Measurements from ENCODE around the gene UBE2E2. TPM values are rescaled to one million over a fixed set of nuclear protein-coding genes. Genes with fewer than 3 reads are reported as not detected.

The UBE2E2 gene
- total RNA-seq, 1 experiment from 2014 or later = 38.6 TPM

DNA sequence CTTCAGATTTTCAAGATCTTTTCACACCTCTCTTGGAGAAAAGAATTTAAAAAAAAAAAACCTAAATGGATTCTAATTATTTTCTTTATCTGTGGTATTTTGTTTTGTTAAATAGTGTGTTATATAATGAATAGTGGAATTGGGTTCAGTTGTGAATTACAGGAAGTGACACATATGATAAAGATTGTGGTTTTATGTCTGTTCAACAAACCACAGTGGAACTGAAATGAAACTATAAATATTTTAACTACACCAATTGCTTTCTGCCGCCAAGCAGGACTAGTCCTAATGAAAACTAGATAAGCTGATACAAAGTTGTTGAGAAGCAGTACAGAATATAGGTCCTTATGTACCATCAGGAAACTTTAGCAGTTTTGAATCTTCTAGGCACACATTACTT, 121.6 kb downstream of the UBE2E2 start:
- Mint-ChIP-seq H3K27me3 (ENCODE audit: low read depth) (no peaks in the 10 kb centered on the region), H3K9me3 (no peaks in the 10 kb centered on the region), H3K4me3 (no peak overlapping the region), H3K36me3 (ENCODE audit: insufficient read depth in 1 of 3, low read depth in 3 of 3) (no peaks in the 10 kb centered on the region), H3K27ac (no peak overlapping the region), H3K4me1 (peaks cover 2 to 6% of the 10 kb centered on the region in 2 experiments; a peak in 3 of 4 replicates)
- no peak overlapping the region for H3K4me2 ChIP-seq (ENCODE audit: insufficient read depth, insufficient read length, low read length)
- H3K9ac ChIP-seq (ENCODE audit: extremely low read depth, insufficient read length, low read length) = no peak overlapping the region
- H3K4ac ChIP-seq (ENCODE audit: low read depth, low read length) = no peak overlapping the region
- H2BK120ac ChIP-seq (ENCODE audit: low read depth, low read length, poor library complexity, severe bottlenecking) = no peak overlapping the region
- no peaks in the 10 kb centered on the region for H3K9me3 ChIP-seq (ENCODE audit: control insufficient read depth, low read depth, low read length)
- DNase-seq = no peak
- no peaks in the 10 kb centered on the region for H3K27me3 ChIP-seq (ENCODE audit: insufficient read depth, low read length)
- no peak overlapping the region for H3K14ac ChIP-seq (ENCODE audit: insufficient read depth, low read length)
- no peak overlapping the region for H2BK12ac ChIP-seq (ENCODE audit: insufficient read length, low read depth, low read length)
- H3K18ac ChIP-seq (ENCODE audit: insufficient read length, low read depth, low read length) = no peak overlapping the region
- no peak overlapping the region for H2BK20ac ChIP-seq (ENCODE audit: low read depth, low read length, poor library complexity, severe bottlenecking)
- no peak overlapping the region for H3T11ph ChIP-seq (ENCODE audit: low read length)
- no peaks in the 10 kb centered on the region for H3K79me1 ChIP-seq (ENCODE audit: insufficient read depth, low read depth, low read length, poor library complexity, severe bottlenecking)
- no peak overlapping the region for H2BK5ac ChIP-seq (ENCODE audit: insufficient read length, low read length)
- H4K91ac ChIP-seq (ENCODE audit: insufficient read length, low read depth, low read length) = no peak overlapping the region
- H4K5ac ChIP-seq (ENCODE audit: insufficient read length, low read depth, low read length) = no peak overlapping the region
- no peaks in the 10 kb centered on the region for H3K23me2 ChIP-seq (ENCODE audit: insufficient read length, low read depth, low read length, poor library complexity, severe bottlenecking)
- H3K27ac ChIP-seq (ENCODE audit: insufficient read length, low read depth, low read length) = no peak overlapping the region
- H4K20me1 ChIP-seq (ENCODE audit: control insufficient read depth, insufficient read depth, insufficient read length) = no peaks in the 10 kb centered on the region
- H3K79me2 ChIP-seq (ENCODE audit: insufficient read depth, low read length) = no peaks in the 10 kb centered on the region; the same call in 1 of the 2 replicates
- no peak overlapping the region for H4K8ac ChIP-seq (replicated peaks; ENCODE audit: insufficient read length, low read depth, low read length)
- H3K56ac ChIP-seq (ENCODE audit: insufficient read length, low read depth, low read length) = no peak overlapping the region
- no CpG with 5 or more reads among the region's 1 CpG for WGBS (ENCODE audit: extremely low coverage, insufficient read length, low lambda C conversion rate)
- no peaks in the 10 kb centered on the region for H3K4me1 ChIP-seq (ENCODE audit: insufficient read depth, low read length)
- no peak overlapping the region for H3K23ac ChIP-seq (ENCODE audit: insufficient read length, low read depth, low read length)
- H2BK15ac ChIP-seq (ENCODE audit: low read depth, low read length) = no peak overlapping the region
- H2AFZ ChIP-seq (ENCODE audit: low read length) = no peak overlapping the region
- no peak overlapping the region for H2AK5ac ChIP-seq (ENCODE audit: insufficient read length, low read length)
- TF ChIP-seq, protein P1, sequence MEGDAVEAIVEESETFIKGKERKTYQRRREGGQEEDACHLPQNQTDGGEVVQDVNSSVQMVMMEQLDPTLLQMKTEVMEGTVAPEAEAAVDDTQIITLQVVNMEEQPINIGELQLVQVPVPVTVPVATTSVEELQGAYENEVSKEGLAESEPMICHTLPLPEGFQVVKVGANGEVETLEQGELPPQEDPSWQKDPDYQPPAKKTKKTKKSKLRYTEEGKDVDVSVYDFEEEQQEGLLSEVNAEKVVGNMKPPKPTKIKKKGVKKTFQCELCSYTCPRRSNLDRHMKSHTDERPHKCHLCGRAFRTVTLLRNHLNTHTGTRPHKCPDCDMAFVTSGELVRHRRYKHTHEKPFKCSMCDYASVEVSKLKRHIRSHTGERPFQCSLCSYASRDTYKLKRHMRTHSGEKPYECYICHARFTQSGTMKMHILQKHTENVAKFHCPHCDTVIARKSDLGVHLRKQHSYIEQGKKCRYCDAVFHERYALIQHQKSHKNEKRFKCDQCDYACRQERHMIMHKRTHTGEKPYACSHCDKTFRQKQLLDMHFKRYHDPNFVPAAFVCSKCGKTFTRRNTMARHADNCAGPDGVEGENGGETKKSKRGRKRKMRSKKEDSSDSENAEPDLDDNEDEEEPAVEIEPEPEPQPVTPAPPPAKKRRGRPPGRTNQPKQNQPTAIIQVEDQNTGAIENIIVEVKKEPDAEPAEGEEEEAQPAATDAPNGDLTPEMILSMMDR (conservative IDR thresholded peaks at IDR 0.05) = no peak

Data from H9 (cell line).